CD4-positive, alpha-beta T cell treated with Interleukin-15 for 4 hours (primary cell): ENCODE data around the gene COTL1.
"Not testable (repeated sequence)": the region's sequence is repeated elsewhere in the genome, so short reads cannot be mapped to it uniquely, and the experiment has no call there.

ENCODE experiments used
- DNase-seq: peaks from one replicate; pipeline ENCODE4 v3.0.0-alpha.2; 2020; ENCODE audit warnings: low spot score

Gene COTL1

GRCh38 chr16:84569382-84569987 lies 48.4 kb downstream of the COTL1 start:
- DNase-seq, result no peak

DNA sequence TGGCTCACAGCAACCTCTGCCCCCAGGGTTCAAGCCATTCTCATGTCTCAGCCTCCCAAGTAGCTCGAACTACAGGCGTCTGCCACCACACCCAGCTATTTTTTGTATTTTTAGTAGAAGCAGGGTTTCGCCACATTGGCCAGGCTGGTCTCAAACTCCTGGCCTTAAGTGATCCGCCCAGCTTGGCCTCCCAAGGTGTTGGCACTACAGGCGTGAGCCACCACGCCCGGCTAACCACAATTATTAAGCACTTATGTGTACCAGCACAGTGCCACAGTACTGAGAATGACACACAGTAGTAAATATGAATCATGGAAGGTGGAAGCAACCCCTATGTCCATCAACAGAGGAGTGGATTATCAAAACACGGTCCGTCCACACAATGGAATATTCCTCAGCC lies 49.8 kb downstream of the COTL1 start:
- no peak for DNase-seq

DNA sequence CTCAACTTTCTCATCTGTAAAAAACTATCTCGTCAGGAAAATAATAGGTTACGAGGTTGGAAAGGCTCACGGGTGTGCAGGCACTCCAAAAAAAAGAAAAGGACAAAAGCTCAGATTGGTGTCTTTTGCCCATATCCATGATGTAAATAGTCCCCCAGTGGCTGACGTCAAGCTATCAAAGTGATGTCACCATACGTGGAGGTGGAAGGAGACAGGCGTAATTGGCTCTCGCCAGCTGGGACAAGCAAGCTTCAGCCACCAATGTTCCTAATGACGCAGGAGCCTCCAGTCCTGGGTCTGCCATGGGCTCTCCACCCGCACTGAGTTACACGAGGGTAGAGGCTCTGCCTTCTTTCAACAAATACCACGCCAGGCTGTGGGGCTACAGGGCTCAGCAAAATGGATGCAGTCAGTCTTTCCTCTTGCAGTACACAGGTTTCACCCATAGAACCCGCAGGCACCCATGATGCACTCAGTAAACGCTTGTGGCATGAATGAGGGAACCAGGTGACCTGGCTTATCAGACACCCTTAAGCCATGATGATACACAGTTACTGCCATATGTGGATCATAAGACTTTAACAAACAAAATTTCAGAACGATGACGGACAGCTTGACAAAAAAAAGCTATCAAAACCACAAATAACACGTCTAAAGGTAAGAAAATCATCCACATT lies 50.5 kb downstream of the COTL1 start:
- no peak for DNase-seq

- no peak for DNase-seq
These were observed 51.2 kb downstream of the COTL1 start for GRCh38 chr16:84566545-84567257.

- DNase-seq, result no peak
These were observed 52.0 kb downstream of the COTL1 start for GRCh38 chr16:84565669-84566495.

GRCh38 chr16:84563786-84564420 lies 54.0 kb downstream of the COTL1 start:
- no peak for DNase-seq

DNA sequence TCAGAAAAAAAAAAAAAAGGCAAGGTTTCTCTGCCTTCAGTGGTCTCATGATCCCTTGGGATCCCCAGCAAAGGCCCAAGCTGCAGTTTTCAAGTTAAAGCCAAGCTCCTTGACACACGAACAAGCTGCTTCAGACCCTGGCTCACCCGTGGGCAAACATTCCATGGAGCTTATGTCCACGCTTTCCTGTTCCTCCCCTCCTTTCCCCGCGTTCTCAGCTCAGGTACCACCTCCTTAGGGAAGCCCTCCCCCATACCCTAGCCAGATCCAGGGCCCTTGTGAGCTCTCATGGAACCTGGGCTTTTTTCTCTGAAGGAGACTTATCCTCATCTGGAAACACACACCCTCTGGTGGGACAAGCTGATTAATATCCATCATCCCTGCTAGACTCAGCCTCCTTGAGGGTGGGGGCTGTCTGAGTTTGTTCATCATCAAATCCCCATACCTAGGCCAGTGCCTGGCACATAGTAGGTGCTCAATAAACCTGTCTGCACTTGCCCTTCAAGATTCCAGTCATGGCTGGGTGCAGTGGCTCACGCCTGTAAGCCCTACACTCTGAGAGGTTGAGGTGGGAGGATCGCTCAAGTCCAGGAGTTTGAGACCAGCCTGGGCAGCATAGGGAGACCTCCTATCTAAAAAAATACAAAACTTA lies 54.7 kb downstream of the COTL1 start:
- no peak for DNase-seq

DNA sequence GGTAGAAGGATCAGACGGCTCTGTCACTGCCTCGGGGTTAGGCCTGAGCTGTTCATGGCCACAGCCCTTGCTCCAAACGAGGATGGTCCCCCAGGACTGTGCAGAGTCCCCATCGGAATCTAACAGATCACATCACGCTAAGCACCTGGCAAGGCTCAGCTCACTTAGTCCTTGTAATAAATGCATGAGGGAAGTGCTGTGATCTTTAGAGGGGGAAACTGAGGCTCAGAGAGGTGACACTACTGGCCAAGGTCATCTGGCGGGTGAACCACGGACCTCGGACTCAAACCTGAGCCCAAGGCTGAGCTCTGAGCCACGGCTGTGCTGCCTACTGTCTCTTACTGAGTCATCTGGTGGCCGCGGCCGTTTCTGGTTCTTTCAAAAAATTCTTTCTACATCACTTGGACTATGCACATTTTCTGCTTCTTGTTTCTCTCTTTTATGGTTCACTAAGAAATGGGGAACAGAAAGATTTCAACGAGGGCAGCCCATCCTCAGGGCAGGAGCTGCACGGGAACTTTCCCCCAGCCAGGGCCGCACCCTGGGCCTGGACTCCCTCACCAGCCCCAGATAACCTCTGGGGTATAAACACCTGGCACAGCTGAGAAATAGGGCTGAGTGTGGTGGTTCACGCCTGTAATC lies 55.6 kb downstream of the COTL1 start:
- no peak for DNase-seq

DNA sequence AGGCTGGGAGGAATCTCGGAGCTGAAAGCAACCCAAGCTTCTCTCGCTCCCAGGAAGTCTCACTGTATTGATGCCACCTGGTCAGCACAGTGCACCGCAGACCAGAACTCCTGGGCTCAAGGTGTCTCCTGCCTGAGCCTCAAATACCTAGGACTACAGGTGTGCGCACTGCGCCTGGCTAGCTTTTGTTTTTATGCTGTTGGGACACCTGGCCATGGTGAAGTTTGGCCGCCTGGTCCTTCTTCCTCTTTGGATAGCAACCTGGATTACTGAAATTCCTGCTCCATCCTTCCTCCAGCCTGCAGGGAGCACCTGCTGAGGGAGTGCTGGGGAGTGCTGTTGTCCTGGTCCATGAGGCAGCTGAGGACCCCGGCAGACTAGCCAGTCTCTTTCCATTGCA lies 56.6 kb downstream of the COTL1 start:
- DNase-seq, result no peak

DNA sequence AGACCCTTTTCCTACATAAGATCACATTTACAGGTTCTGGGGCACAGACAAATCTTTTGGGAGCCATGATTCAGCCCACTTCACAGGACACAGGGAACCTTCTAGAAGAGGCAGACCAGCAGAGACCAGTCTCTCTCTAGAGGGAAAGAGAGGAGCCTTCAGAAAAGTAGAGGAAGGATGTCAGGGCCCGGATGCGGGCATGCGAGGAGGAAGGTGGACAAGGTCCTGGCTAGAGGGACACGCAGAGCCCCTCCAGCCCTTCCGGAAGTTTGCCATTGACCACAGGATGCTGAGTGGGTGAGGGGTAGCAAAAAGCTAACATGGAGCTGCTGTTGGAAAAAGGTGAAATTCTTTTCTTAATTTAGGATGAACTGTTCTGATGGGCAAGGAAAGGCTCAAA lies 57.6 kb downstream of the COTL1 start:
- no peak for DNase-seq

- DNase-seq, result no peak
These were observed 58.5 kb downstream of the COTL1 start for GRCh38 chr16:84559311-84559932.

DNA sequence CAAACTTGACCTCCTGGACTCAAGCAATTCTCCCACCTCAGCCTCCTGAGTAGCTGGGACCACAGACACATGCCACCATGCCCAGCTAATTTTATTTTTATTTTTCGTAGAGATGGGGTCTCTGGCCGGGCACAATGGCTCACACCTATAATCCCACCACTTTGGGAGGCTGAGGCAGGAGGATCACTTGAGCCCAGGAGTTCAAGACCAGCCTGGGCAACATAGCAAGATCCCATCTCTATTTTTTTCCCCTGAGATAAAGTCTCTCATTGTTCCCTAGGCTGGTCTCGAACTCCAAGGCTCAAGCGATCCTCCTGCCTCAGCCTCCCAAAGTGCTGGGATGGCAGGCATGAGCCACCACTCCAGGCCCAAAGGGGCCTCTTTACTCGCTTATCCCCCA lies 59.0 kb downstream of the COTL1 start:
- not testable (repeated sequence) for DNase-seq

GRCh38 chr16:84557504-84557903 lies 60.4 kb downstream of the COTL1 start:
- DNase-seq, result no peak

- DNase-seq, result no peak
These were observed 60.8 kb downstream of the COTL1 start for GRCh38 chr16:84557059-84557458.

- no peak for DNase-seq
These were observed 62.3 kb downstream of the COTL1 start for GRCh38 chr16:84555418-84556196.

DNA sequence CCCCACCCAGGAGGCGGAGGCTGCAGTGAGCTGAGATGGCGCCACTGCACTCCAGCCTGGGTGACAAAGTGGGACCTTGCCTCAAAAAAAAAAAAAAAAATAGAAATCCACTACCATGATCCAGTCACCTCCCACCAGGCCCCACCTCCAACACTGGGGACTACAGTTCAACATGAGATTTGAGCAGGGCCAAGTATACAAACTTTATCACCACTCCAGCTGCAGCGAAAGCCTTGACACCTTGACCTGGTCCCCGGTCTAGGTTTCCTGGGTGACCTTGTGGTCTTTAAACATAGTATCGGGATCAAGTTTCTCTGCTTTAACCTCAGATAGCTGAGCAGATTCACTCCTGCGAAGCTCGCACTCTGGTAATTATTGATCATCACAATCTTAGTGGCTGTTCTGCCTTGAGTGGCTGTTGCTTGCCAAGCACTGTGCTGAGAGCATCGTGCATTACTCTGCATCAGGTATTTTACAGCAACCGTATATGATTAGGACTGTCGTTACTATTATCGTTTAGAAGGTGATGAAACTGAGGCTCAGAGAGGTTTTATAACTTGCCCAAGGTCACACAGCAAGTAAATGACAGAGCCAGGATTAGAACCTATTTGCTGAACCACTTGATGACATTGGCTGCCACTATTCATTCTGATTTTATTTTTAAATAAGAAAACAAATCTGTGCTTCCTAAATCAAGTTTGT lies 63.1 kb downstream of the COTL1 start:
- no peak for DNase-seq

DNA sequence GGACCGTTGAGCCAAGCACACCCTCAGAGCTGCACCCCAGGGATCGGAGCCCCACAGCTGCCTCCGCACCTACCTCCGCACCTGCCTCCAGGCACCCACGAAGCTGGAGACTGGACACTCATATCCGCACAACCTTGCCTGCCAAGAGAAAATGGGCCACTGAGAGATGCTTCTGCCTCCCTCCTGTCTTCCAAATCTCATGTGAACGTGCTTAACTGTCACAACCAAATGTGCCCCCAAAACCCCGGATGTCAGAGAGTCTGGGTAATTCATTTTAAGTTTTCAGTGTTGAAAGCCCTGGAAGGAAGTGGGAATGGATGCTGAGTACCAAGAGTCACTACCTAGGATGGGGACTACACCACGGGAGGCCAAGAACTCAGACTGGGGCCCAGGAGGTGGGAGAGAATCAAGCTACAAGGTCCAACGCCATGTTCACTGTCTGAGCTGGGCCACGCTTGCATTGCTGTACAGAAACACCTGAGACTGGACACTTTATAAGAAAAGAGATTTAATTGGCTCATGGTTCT lies 63.9 kb downstream of the COTL1 start:
- peak; percentile 60 for DNase-seq

DNA sequence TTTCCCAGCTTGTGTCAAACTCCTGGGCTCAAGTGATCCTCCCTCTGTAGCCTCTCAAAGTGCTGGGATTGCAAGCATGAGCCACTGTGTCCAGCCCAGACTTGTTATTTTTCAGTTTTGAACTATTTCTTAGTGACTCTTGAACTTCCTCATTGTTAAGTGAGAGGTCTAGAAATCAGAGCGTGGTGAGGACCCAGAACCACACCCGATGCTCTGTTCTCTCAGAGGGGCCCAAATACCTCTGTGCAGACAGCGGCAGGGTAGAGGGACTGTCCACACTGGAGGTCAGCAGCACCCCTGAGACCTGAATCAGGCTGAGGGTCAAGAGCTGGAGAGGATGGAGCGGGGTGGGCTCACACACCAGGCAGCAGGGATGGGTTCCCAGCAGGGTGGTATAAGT lies 65.7 kb downstream of the COTL1 start:
- no peak for DNase-seq

GRCh38 chr16:84550096-84550495 lies 67.8 kb downstream of the COTL1 start:
- no peak for DNase-seq
